Fibroblast of lung (primary cell): ENCODE results near the gene HSD17B8.

Experiments
- CTCF ChIP-seq, 2 donors: IDR thresholded peaks in 1 of 2; conservative IDR thresholded peaks in 1 of 2; 1 replicate in 1 of 2; 2 replicates in 1 of 2; pipeline ENCODE4 v1.5.1; 2011 to 2012; ENCODE audit warnings: low read length in 2 of 2, control low read depth in 1 of 2, inconsistent platforms in 1 of 2, low read depth in 1 of 2, mild to moderate bottlenecking in 1 of 2
- EZH2 ChIP-seq: IDR thresholded peaks from 2 replicates; pipeline ENCODE4 v1.5.1; 2012; ENCODE audit warnings: low read length, control low read depth, mild to moderate bottlenecking; ENCODE audit errors: missing control alignments

GRCh38 chr6:33252759-33253158, 48.3 kb downstream of the HSD17B8 start:
- no peak for TF ChIP-seq CTCF (conservative IDR thresholded peaks at IDR 0.05 in 1 of 2, IDR thresholded peaks at IDR 0.05 in 1 of 2; ENCODE audit: low read depth in 1 of 2, low read length in 2 of 2)
- TF ChIP-seq EZH2 = no peak
